Adrenal gland (tissue), 12 donors: ENCODE results near the gene NYNRIN. TPM values are rescaled to one million over a fixed set of nuclear protein-coding genes. Genes with fewer than 3 reads are reported as not detected.

Experiments
- DNase-seq, 7 donors: peaks; one replicate each; pipeline ENCODE4 v3.0.0-alpha.2; 2019 to 2020
- H3K27ac ChIP-seq, 5 donors: fragments of 200-600 bp; sonication (generic) in 4 of 5; 1 replicate in 3 of 5; 2 replicates in 2 of 5; pipeline versions ENCODE4 v1.5.1 to v1.8.0; 2016 to 2020; ENCODE audit warnings: mild to moderate bottlenecking in 1 of 5
- H3K27me3 ChIP-seq: fragments of 200-600 bp; 2 replicates; pipeline ENCODE4 v1.8.0; 2021
- H3K36me3 ChIP-seq, 2 donors: fragments of 200-600 bp; replicated peaks in 1 of 2; 1 replicate in 1 of 2; 2 replicates in 1 of 2; pipeline versions ENCODE4 v1.5.1 to v1.8.0; 2018 to 2022
- H3K4me1 ChIP-seq, 2 donors: fragments of 200-600 bp; replicated peaks in 1 of 2; 1 replicate in 1 of 2; 2 replicates in 1 of 2; pipeline versions ENCODE4 v1.5.1 to v1.8.0; 2018 to 2021
- H3K4me3 ChIP-seq, 4 donors: fragments of 200-600 bp; sonication (generic) in 3 of 4; one replicate each; pipeline ENCODE4 v1.5.1; 2016 to 2018
- H3K9me3 ChIP-seq, 3 donors: fragments of 200-600 bp; sonication (generic) in 1 of 3; replicated peaks in 1 of 3; 1 replicate in 2 of 3; 2 replicates in 1 of 3; pipeline versions ENCODE4 v1.5.1 to v1.8.0; 2016 to 2021
- CTCF ChIP-seq, 6 experiments: fragments of 450-650 bp in 4 of 6; fragments of 200-600 bp in 2 of 6; sonication (generic) in 1 of 6; IDR thresholded peaks; 1 replicate in 5 of 6; 2 replicates in 1 of 6; pipeline versions ENCODE4 v1.5.1 to v1.8.0; 2016 to 2021; ENCODE audit warnings: antibody characterized with exemption in 6 of 6, mild to moderate bottlenecking in 2 of 6, moderate library complexity in 1 of 6
- POLR2A ChIP-seq, 2 donors: fragments of 450-650 bp; IDR thresholded peaks; one replicate each; pipeline ENCODE4 v1.6.1; 2017; ENCODE audit warnings: antibody characterized with exemption in 2 of 2, mild to moderate bottlenecking in 2 of 2, moderate library complexity in 1 of 2
- WGBS, 4 donors: extraction: QIAGEN DNeasy Blood & Tissue Kit in 2 of 4; methylation state at CpG; one replicate each; pipeline versions ENCODE4 v1.1.5 to v1.1.7; 2013 to 2017; 5-methylcytosine and 5-hydroxymethylcytosine counted together
- intact Hi-C, 2 donors: fragments of 100-400 bp; cut with DNase I; formaldehyde crosslinking; loops; one replicate each; pipeline versions ENCODE4 v1.14.1 to v1.15.0; 2022 to 2023
- polyA plus RNA-seq, 3 donors: library from polyadenylated mRNA; stranded (reverse); fragments of 200-250 nt in 2 of 3; fragments of 350-450 nt in 1 of 3; fragmentation: Illumina TruSeq in 1 of 3; extraction: RNeasy Lipid Tissue Mini Kit (QIAGEN cat#74804) in 1 of 3; gene quantifications; one replicate each; pipeline ENCODE4 v1.2.3, GENCODE V29; 2013 to 2014
- total RNA-seq, 9 donors: library from RNA; depleted of rRNA in 4 of 9; stranded (reverse); fragments of >200 nt in 4 of 9; fragments of 120-200 nt in 1 of 9; fragmentation: NEBNext Ultra II Directional in 1 of 9; extraction: Animal tissue kit (Norgen Biotek cat#: 25700) in 1 of 9; gene quantifications; one replicate each; pipeline versions ENCODE4 v1.1.0 to v1.2.4, GENCODE V29; 2013 to 2023
- donor health status: healthy with polysubstance abuse.
- donor health status: Bipolar disorder and iron deficiency.
- donor health status: DM: yes; HTN: yes; CAD: no.
- donor health status: DM: no; HTN: no; CAD: no.
- donor health status: DM: no; HTN: no; CAD: no.
- donor health status: DM: yes; HTN: yes; CAD: no.

Gene NYNRIN
- total and polyA plus RNA-seq, 12 donors = 2.2 to 11.0 (median 6.7) TPM

GRCh38 chr14:24408764-24409163 lies 10.0 kb downstream of the NYNRIN start:
- intact Hi-C loops = no loop called here
- TF ChIP-seq POLR2A (IDR thresholded peaks at IDR 0.05) (no peak), CTCF (IDR thresholded peaks at IDR 0.05) (no peak)
- peak in 1 of 7 donors; percentile 0 for DNase-seq
- H3K4me1 ChIP-seq = peaks cover 0 to 7% of the 10 kb centered on the region in 2 donors
- 68 to 89% (median 79%) methylated on average over 3 of the region's 3 CpGs for WGBS, 4 donors
- peaks cover 0 to 24% of the 10 kb centered on the region in 2 donors for H3K36me3 ChIP-seq
- H3K9me3 ChIP-seq = no peaks in the 10 kb centered on the region
- no peaks in the 10 kb centered on the region for H3K27me3 ChIP-seq
- no peak overlapping the region for H3K27ac ChIP-seq
- no peak overlapping the region for H3K4me3 ChIP-seq

- Histone ChIP-seq H3K9me3 (no peaks in the 10 kb centered on the region), H3K36me3 (peaks cover 0 to 27% of the 10 kb centered on the region in 2 donors), H3K4me3 (no peak overlapping the region), H3K27me3 (no peaks in the 10 kb centered on the region), H3K4me1 (peaks cover 0 to 3% of the 10 kb centered on the region in 2 donors), H3K27ac (no peak overlapping the region)
- intact Hi-C loops = no loop called here
- TF ChIP-seq CTCF (IDR thresholded peaks at IDR 0.05) = no peak
- TF ChIP-seq POLR2A (IDR thresholded peaks at IDR 0.05) = no peak
- WGBS, 4 donors = 82 to 88% (median 84%) methylated on average over 3 to 6 of the region's 6 CpGs
- peak in 1 of 7 donors; percentile 10 for DNase-seq
These were observed 10.4 kb downstream of the NYNRIN start for GRCh38 chr14:24409192-24409591.

- Histone ChIP-seq H3K27me3 (no peaks in the 10 kb centered on the region), H3K4me1 (peaks cover 0 to 4% of the 10 kb centered on the region in 2 donors), H3K9me3 (no peaks in the 10 kb centered on the region), H3K36me3 (peaks cover 0 to 34% of the 10 kb centered on the region in 2 donors), H3K4me3 (no peak overlapping the region), H3K27ac (no peak overlapping the region)
- TF ChIP-seq POLR2A (IDR thresholded peaks at IDR 0.05) (no peak), CTCF (IDR thresholded peaks at IDR 0.05) (no peak)
- intact Hi-C loops = no loop called here
- WGBS, 4 donors = 88 to 95% (median 93%) methylated on average over 8 to 10 of the region's 10 CpGs
- no peak for DNase-seq
These were observed 11.2 kb downstream of the NYNRIN start for GRCh38 chr14:24409956-24410355.

GRCh38 chr14:24411443-24412389 lies 12.9 kb downstream of the NYNRIN start:
- Histone ChIP-seq H3K27ac (no peak overlapping the region), H3K4me3 (no peak overlapping the region), H3K9me3 (no peaks in the 10 kb centered on the region), H3K4me1 (peaks cover 0 to 4% of the 10 kb centered on the region in 2 donors), H3K27me3 (no peaks in the 10 kb centered on the region), H3K36me3 (peaks cover 0 to 44% of the 10 kb centered on the region in 2 donors)
- peak in 5 of 7 donors; percentile 55 to 77 (median 66) for DNase-seq
- WGBS, 4 donors = 62 to 72% (median 69%) methylated on average over 11 to 16 of the region's 16 CpGs
- TF ChIP-seq POLR2A (IDR thresholded peaks at IDR 0.05) = no peak
- TF ChIP-seq CTCF (IDR thresholded peaks at IDR 0.05) = peak; percentile 54 to 78 (median 70)
- intact Hi-C loops = no loop called here
